NCI-H1694 treated with DMSO at 0.1 percent for 48 hours (cell line): ENCODE results near the gene SEZ6.
A peak's percentile ranks its signal among the peaks of the same experiment; 100 is the strongest.

Source experiments
- DNase-seq: peaks from one replicate; lab custom pipeline; 2025; lab: John Stamatoyannopoulos, UW

The SEZ6 gene

GRCh38 chr17:29000973-29001372, 4.9 kb downstream of the SEZ6 start:
- DNase-seq = no peak

- DNase-seq = peak; percentile 58
Observed at GRCh38 chr17:28999206-28999605, 6.6 kb downstream of the SEZ6 start.

DNA sequence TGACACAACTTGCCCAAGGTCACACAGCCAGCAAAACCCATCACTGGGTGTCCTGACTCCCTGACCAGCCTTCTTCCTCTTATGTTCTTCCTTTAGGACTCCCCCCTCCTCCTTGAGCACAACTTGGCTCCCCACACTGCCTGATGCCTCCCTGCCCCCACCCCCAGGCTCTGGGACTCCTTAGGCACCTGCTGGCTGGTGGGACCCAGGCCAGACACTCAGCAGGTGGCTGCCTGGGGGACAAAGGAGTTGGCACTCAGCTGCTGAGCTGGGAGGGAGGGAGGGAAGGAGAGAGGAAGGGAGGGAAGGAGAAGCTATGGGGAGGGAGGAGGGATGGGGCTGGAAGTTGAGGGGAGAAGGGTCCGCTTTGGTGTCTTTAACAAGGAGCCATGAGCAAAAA, 8.0 kb downstream of the SEZ6 start:
- DNase-seq = no peak

GRCh38 chr17:28996554-28997096, 9.2 kb downstream of the SEZ6 start:
- no peak for DNase-seq

GRCh38 chr17:28993645-28994426, 12.0 kb downstream of the SEZ6 start:
- DNase-seq = no peak

GRCh38 chr17:28992625-28993600, 12.9 kb downstream of the SEZ6 start:
- no peak for DNase-seq

DNA sequence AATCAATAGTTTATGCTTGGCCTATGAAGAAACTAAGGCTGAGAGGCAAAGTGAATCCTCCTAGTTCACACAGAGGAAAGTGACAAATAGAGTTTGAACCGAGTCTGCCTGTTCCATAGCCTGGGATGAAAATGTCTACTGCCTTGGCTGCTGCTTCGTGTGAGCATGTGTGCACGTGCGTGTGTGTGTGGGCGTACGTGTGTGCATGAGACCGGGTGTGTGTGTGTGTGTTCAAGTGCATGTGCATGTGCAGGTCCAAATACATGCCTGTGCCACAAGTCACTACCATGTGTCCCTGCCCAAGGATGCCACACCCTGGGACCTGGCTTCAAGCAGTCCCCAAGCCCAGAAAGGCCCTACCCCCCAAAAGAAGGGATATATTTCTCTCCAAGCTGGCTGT, 13.6 kb downstream of the SEZ6 start:
- DNase-seq = no peak

- no peak for DNase-seq
Observed at GRCh38 chr17:28991779-28992178, 14.1 kb downstream of the SEZ6 start.

DNA sequence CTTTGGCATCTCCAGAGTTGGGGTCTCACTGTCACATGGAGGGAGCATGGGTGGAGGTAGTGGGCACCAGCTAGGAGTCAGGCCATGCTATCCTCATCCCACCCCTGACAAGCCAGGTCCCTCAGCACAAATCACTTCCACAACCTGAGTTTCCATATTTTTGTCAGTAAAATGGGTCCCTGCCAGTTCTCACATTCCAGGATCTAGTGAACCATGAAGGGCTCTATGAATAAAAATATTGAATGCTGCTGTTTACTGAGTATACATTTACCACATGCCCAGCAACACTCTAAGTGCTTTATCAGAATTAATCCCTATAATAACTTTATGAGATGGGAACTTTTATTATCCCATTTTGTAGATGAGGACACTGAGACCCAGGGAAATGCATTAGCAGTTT, 16.8 kb downstream of the SEZ6 start:
- DNase-seq = no peak

GRCh38 chr17:28988475-28988874, 17.4 kb downstream of the SEZ6 start:
- no peak for DNase-seq

DNA sequence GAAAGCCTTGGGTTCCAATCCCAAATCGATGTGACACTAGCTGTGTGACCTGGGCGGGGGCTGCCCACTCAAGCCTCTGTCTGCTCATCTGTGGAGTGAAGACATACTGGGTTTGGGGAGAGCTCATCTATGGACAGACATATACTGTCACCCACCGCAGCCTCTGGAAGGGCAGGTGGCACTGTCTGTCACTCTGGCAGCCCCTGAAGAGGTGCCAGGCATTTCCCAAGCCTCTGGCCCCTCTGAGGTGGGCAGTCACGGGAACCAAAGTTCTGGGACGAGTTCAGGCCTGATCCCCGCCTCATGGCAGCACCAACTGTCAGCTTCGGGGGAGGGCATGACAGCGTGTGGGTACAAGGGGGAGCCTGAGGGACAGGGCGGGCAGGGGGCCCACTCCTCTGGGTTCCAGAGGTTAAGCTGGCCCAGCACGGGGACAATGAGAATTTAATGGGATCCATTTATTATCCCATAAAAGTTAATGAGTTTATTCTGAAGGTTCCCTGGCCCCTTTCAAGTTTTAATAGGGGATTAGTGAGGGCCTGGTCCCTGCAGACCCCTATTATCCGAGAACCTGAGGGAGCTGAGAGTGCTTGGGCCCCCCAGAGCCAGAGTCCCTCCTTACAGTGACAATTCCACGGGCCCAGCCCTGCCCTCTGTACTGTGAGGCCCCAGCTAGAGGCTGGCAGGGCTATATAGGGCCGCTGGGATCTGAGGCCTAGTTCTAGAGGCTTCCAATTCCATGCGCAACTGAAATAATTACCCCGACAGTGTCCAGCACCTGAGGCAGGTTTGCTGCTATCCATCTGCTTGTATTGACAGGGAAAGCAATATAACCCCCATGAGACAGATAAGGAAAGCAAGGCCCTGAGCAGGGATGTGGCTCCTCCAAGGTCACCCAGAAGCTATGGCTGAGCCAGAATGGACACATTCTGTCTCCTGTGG, 18.8 kb downstream of the SEZ6 start:
- DNase-seq = no peak

- DNase-seq = peak; percentile 69
Observed at GRCh38 chr17:28985950-28986713, 19.7 kb downstream of the SEZ6 start.

GRCh38 chr17:28983286-28984230, 22.3 kb downstream of the SEZ6 start:
- DNase-seq = peak; percentile 98

DNA sequence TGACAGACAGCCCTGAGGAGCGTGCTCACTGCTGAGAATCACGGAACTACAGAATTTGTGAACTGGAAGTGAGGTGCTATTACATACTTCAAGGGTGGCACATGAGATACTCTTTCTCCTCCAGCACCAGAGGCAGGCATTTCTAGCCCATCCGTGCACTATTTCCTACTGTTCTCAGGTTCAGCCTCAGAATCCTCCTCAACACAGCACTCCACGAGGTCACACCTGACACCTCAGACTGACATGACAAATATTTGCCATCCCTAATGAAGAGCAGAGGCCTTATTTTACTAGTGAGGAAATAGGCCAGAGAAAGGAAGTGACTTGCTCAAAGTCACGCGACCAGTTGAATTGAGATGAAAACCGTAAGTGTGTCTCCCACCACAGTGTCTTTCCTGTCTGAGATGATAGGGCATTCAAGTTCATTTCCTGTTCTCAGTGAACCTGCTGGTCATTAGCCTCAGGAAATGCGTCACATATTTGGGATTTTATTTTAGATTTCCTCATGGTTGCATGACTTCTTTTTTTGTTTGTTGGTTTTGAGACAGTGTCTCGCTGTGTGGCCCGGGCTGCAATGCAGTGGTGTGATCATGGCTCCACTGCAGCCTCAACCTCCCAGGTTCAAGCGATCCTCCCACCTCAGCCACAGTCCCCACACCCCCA, 23.6 kb downstream of the SEZ6 start:
- no peak for DNase-seq

- DNase-seq = no peak
Observed at GRCh38 chr17:28978356-28978964, 27.4 kb downstream of the SEZ6 start.

GRCh38 chr17:28977659-28978355, 28.0 kb downstream of the SEZ6 start:
- DNase-seq = no peak

DNA sequence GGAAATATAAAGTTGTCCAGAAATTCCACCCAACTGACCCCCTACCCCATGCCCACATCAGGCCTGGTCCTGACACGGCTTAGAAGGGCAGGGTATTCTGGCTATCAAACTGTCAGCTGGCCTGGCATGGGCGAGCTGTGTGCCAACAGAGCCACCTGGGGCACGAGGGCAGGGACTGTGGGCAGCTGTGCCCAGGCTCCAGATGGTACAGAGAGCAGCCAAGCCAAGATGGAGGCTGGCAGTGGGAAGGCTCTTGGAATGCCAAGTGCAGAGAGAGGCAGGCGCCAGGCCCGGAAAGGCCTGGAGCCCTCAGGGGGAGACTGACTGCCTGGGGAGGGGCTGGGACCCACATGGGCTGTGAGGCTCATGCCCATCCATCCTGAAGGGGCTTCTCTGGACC, 30.2 kb downstream of the SEZ6 start:
- peak; percentile 16 for DNase-seq

DNA sequence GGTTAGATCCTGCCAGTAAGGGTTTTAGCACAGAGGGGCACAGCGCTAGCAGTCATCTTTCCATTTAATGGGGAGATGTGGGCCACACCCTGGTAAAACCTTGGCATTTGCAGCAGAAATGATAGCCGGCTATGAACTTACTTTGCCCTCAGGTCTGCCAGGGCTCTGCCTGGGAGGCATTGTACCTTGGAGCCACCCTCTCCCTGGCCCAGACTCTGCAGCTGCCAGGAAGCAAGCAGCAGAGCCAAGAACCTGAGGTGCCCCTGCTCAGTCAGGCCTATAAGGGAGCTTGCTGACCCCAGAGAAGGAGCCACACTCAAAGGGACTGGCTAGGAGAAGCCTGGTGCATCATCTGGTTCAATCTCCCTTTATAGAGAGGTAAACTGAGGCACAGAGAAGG, 30.8 kb downstream of the SEZ6 start:
- no peak for DNase-seq
